Measurements from ENCODE around the gene PARD3. TPM values are rescaled to one million over a fixed set of nuclear protein-coding genes. Genes with fewer than 3 reads are reported as not detected.

The PARD3 gene
- total RNA-seq, 2 donors from 2014 or later, result 59.6 to 74.6 TPM

DNA sequence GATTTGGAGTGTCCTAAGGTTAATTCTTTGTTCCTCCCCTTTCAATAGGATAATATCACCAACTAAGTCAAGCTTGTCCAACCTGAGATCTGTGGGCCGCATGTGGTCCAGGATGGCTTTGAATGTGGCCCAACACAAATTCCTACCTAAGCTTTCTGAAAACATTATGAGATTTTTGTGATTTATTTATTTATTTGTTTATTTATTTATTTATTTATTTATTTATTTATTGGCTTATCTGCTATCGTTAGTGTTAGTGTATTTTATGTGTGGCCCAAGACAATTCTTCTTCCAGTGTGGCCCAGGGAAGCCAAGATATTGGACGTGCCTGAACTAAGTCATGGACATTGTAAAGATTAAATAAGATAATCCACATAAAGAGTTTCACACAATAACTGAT lies 446.0 kb downstream of the PARD3 start:
- DNase-seq, result no peak
- no peak overlapping the region for H3K27ac Mint-ChIP-seq
- no peak overlapping the region for H3K4me3 ChIP-seq (ENCODE audit: low read length)
- H3K4me1 ChIP-seq (ENCODE audit: control insufficient read depth, insufficient read depth, low read length), result no peaks in the 10 kb centered on the region
- peaks cover 58% of the 10 kb centered on the region for H3K36me3 ChIP-seq (ENCODE audit: control insufficient read depth, insufficient read depth, low read length)
- no peaks in the 10 kb centered on the region for H3K27me3 ChIP-seq (ENCODE audit: control insufficient read depth, insufficient read depth, low read length, poor library complexity, severe bottlenecking)
- H3K27me3 Mint-ChIP-seq (ENCODE audit: insufficient read depth), result no peaks in the 10 kb centered on the region
- H3K4me3 Mint-ChIP-seq, result no peak overlapping the region
- peaks cover 8% of the 10 kb centered on the region for H3K4me1 Mint-ChIP-seq
- no peaks in the 10 kb centered on the region for H3K9me3 Mint-ChIP-seq
- WGBS, 2 experiments (ENCODE audit: insufficient coverage in 1 of 2, insufficient read length in 1 of 2), result 93% methylated on average over 3 of the region's 3 CpGs; no CpG with 5 or more reads in 1 of the 2 experiments
- H3K9me3 ChIP-seq (ENCODE audit: control insufficient read depth, low read length), result peaks cover 6% of the 10 kb centered on the region
- H3K36me3 Mint-ChIP-seq (ENCODE audit: low read depth), result peaks cover 45% of the 10 kb centered on the region
- no peak overlapping the region for H3K9ac ChIP-seq (ENCODE audit: extremely low read depth, low read length, poor library complexity, severe bottlenecking)
- TF ChIP-seq, protein P1, sequence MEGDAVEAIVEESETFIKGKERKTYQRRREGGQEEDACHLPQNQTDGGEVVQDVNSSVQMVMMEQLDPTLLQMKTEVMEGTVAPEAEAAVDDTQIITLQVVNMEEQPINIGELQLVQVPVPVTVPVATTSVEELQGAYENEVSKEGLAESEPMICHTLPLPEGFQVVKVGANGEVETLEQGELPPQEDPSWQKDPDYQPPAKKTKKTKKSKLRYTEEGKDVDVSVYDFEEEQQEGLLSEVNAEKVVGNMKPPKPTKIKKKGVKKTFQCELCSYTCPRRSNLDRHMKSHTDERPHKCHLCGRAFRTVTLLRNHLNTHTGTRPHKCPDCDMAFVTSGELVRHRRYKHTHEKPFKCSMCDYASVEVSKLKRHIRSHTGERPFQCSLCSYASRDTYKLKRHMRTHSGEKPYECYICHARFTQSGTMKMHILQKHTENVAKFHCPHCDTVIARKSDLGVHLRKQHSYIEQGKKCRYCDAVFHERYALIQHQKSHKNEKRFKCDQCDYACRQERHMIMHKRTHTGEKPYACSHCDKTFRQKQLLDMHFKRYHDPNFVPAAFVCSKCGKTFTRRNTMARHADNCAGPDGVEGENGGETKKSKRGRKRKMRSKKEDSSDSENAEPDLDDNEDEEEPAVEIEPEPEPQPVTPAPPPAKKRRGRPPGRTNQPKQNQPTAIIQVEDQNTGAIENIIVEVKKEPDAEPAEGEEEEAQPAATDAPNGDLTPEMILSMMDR (conservative IDR thresholded peaks at IDR 0.05), result no peak
- no peak overlapping the region for H3K27ac ChIP-seq (ENCODE audit: low read depth, low read length)

DNA sequence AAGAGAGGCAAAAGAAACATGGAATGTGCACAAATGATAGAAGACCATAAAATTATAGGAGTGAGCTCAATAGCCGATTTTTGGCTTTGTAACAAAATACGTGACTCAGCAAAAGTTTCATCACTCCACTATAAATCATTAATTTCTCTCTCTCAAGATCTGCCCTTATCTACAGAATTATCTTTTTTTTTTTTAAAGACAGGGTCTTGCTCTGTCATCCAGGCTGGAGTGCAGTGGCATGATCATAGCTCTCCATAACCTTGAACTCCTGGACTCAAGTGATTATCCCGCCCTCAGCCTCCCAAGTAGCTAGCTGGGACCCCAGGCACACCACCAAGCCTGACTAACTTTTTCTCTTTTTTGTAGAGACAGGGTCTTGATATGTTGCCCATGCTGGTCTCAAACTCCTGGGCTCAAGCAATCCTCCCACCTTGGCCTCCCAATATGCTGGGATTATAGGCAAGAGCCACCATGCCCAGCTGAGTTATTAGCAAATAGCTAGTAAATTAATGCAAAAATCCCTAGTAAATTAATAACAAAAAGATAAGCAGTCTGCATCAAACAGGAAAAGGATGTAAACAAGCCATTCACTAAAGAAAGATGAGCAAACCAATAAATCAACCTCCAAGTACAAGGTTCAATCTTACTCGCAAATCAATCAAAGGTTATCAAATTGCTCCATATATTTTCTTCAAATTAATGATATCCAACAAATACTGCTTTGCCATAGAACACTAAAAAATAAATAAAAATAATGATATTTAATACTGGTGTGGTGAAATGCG lies 450.7 kb downstream of the PARD3 start:
- no peaks in the 10 kb centered on the region for H3K4me1 ChIP-seq (ENCODE audit: control insufficient read depth, insufficient read depth, low read length)
- DNase-seq, result no peak
- no peak overlapping the region for H3K27ac Mint-ChIP-seq
- peaks cover 52% of the 10 kb centered on the region for H3K36me3 Mint-ChIP-seq (ENCODE audit: low read depth)
- WGBS, 2 experiments (ENCODE audit: insufficient coverage in 1 of 2, insufficient read length in 1 of 2), result 86 to 89% methylated on average over 3 to 5 of the region's 5 CpGs
- H3K36me3 ChIP-seq (ENCODE audit: control insufficient read depth, insufficient read depth, low read length), result peaks cover 43% of the 10 kb centered on the region
- no peaks in the 10 kb centered on the region for H3K27me3 Mint-ChIP-seq (ENCODE audit: insufficient read depth)
- no peaks in the 10 kb centered on the region for H3K9me3 ChIP-seq (ENCODE audit: control insufficient read depth, low read length)
- H3K4me1 Mint-ChIP-seq, result no peaks in the 10 kb centered on the region
- TF ChIP-seq, protein P1 (conservative IDR thresholded peaks at IDR 0.05), result no peak
- no peaks in the 10 kb centered on the region for H3K27me3 ChIP-seq (ENCODE audit: control insufficient read depth, insufficient read depth, low read length, poor library complexity, severe bottlenecking)
- H3K4me3 ChIP-seq (ENCODE audit: low read length), result no peak overlapping the region
- no peaks in the 10 kb centered on the region for H3K9me3 Mint-ChIP-seq
- H3K27ac ChIP-seq (ENCODE audit: low read depth, low read length), result no peak overlapping the region
- no peak overlapping the region for H3K9ac ChIP-seq (ENCODE audit: extremely low read depth, low read length, poor library complexity, severe bottlenecking)
- H3K4me3 Mint-ChIP-seq, result no peak overlapping the region

DNA sequence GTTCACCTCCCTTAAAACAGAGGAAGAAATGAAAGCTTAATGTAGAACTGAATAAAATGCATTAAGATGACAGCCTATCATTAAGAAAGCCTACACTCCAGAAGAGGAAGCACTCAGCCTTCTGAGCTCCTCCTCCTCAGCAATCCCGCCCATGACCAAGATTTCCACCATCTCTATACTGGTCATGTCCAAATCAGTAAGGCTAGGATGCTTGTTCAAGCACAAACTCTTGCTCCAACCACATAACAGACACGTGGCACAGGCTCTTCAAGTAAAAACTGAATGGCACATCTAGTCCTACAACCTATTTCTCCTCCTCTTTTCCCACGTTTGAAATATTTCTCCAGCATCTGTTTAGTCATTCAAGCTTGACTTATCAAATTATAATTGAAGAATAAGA lies 454.1 kb downstream of the PARD3 start:
- Mint-ChIP-seq H3K9me3 (no peaks in the 10 kb centered on the region), H3K27ac (no peak overlapping the region), H3K4me1 (peaks cover 9% of the 10 kb centered on the region), H3K27me3 (ENCODE audit: insufficient read depth) (no peaks in the 10 kb centered on the region), H3K4me3 (no peak overlapping the region), H3K36me3 (ENCODE audit: low read depth) (peaks cover 46% of the 10 kb centered on the region)
- H3K27ac ChIP-seq (ENCODE audit: low read depth, low read length), result no peak overlapping the region
- no peaks in the 10 kb centered on the region for H3K4me1 ChIP-seq (ENCODE audit: control insufficient read depth, insufficient read depth, low read length)
- DNase-seq, result no peak
- peaks cover 68% of the 10 kb centered on the region for H3K36me3 ChIP-seq (ENCODE audit: control insufficient read depth, insufficient read depth, low read length)
- TF ChIP-seq, protein P1 (conservative IDR thresholded peaks at IDR 0.05), result no peak
- no peak overlapping the region for H3K9ac ChIP-seq (ENCODE audit: extremely low read depth, low read length, poor library complexity, severe bottlenecking)
- no peak overlapping the region for H3K4me3 ChIP-seq (ENCODE audit: low read length)
- no peaks in the 10 kb centered on the region for H3K9me3 ChIP-seq (ENCODE audit: control insufficient read depth, low read length)
- WGBS, 2 experiments (ENCODE audit: insufficient coverage in 1 of 2, insufficient read length in 1 of 2), result 94 to 95% methylated on average over 2 to 3 of the region's 3 CpGs
- H3K27me3 ChIP-seq (ENCODE audit: control insufficient read depth, insufficient read depth, low read length, poor library complexity, severe bottlenecking), result no peaks in the 10 kb centered on the region

All from endodermal cell (in vitro differentiated cells).